Activated CD8-positive, alpha-beta T cell treated with anti-CD3 and anti-CD28 coated beads, Interleukin-2, amount 10 ng/mL, durations not matched to agents 7 days and 5 days (primary cell): ENCODE measurements around the gene TMEM175. TPM values are rescaled to one million over a fixed set of nuclear protein-coding genes. Genes with fewer than 3 reads are reported as not detected.
"Not testable (repeated sequence)": the region's sequence is repeated elsewhere in the genome, so short reads cannot be mapped to it uniquely, and the experiment has no call there.

ENCODE experiments used
- ATAC-seq: fragments of 150-1000 bp; cut with Tn5 transposase; one replicate; pipeline ENCODE4 v1.10.0; 2021; ENCODE audit warnings: moderate library complexity
- CTCF ChIA-PET: fragments of 350-600 bp; sonication (Branson Sonifier 250); formaldehyde crosslinking; loops from one replicate; lab custom pipeline; 2021; ENCODE audit warnings: antibody characterized with exemption; lab: Charles Lee
- POLR2A ChIA-PET: fragments of 350-600 bp; sonication (Branson Sonifier 250); formaldehyde crosslinking; loops from one replicate; lab custom pipeline; 2021; ENCODE audit warnings: antibody characterized with exemption; lab: Charles Lee
- DNase-seq: peaks from one replicate; pipeline ENCODE4 v3.0.0-alpha.2; 2020
- H3K27ac Mint-ChIP-seq: one replicate; pipeline ENCODE4 v1.8.0; 2021; ENCODE audit warnings: mild to moderate bottlenecking, mixed read lengths
- H3K27me3 Mint-ChIP-seq: one replicate; pipeline ENCODE4 v1.8.0; 2021; ENCODE audit warnings: low read depth, mixed read lengths
- H3K36me3 Mint-ChIP-seq: one replicate; pipeline ENCODE4 v1.8.0; 2021; ENCODE audit warnings: low read depth, mixed read lengths
- H3K4me1 Mint-ChIP-seq: one replicate; pipeline ENCODE4 v1.8.0; 2021; ENCODE audit warnings: low read depth, mixed read lengths
- H3K4me3 Mint-ChIP-seq: one replicate; pipeline ENCODE4 v1.8.0; 2021; ENCODE audit warnings: mild to moderate bottlenecking, mixed read lengths
- H3K9me3 Mint-ChIP-seq: one replicate; pipeline ENCODE4 v1.8.0; 2022; ENCODE audit warnings: mixed read lengths; ENCODE audit not compliant: insufficient read depth
- total RNA-seq, 2 experiments: library from RNA; stranded (reverse); gene quantifications; one replicate each; pipeline ENCODE4 v1.2.3, GENCODE V29; 2021

The TMEM175 gene
- total RNA-seq, 2 experiments from 2014 or later, result 27.2 to 30.1 TPM

- ChIA-PET POLR2A (interaction anchor here (1.2 to 1.6 kb wide), 2 partner anchors 39 to 40 kb away, joined by 4 read pairs; partner anchors contain the start of genes GAK and TMEM175), CTCF (interaction anchor here (1.7 kb wide), 1 partner anchor 229 kb away, joined by 4 read pairs; no protein-coding TSS in a partner anchor)
- H3K27ac Mint-ChIP-seq, result no peak overlapping the region
- no peaks in the 10 kb centered on the region for H3K27me3 Mint-ChIP-seq
- no peak for ATAC-seq
- peaks cover 25% of the 10 kb centered on the region for H3K4me1 Mint-ChIP-seq
- H3K36me3 Mint-ChIP-seq, result no peaks in the 10 kb centered on the region
- H3K9me3 Mint-ChIP-seq, result no peaks in the 10 kb centered on the region
- no peak for DNase-seq
- H3K4me3 Mint-ChIP-seq, result peak overlapping the region; percentile 52
Observed at GRCh38 chr4:971666-972500, 39.6 kb downstream of the TMEM175 start.

DNA sequence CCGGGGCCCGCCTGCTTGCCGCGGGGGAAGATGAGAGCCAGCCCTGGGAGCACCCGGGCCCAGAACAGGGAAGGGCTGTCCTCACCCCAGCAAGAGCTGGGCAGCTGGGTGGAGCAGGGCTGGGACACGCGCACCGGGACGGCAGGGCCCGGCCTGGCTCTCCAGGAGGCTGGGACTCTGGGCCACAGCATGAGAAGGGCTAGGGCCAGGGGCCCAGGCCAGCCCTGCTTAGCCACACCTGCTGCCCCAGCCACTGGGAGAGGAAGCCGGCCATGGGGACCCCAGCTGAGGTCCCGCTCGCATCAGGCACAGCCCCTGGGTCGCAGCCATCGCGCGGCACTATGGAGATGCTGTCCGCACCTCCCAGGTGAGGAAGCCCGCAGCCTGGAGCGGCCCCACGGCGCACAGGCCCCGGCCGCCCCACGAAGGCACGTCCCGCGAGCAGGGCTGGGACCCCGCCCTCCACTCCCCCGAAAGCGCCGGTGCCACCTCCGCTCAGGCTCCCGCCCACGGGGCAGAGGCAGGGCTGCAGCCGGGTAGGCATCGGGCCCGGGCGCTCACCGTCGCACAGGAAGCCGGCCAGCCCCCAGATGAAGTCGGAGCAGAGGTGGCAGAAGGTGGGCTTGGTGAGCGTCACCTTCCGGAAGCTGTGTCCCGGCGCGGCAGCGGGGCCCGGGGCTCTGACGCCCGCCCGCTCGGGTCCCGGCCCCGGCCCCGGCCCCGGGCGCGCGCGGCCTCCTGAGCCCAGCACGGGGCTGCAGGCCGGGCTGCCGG lies 40.6 kb downstream of the TMEM175 start:
- Mint-ChIP-seq H3K27me3 (no peaks in the 10 kb centered on the region), H3K4me1 (peaks cover 30% of the 10 kb centered on the region), H3K9me3 (no peaks in the 10 kb centered on the region), H3K4me3 (peak overlapping the region; percentile 52), H3K27ac (no peak overlapping the region), H3K36me3 (no peaks in the 10 kb centered on the region)
- peak; percentile 61 for ATAC-seq
- CTCF ChIA-PET, result interaction anchor here (1.2 to 1.7 kb wide), 2 partner anchors 14 to 230 kb away, joined by 4 read pairs; partner anchors contain the start of gene IDUA
- peak; percentile 62 for DNase-seq
- POLR2A ChIA-PET, result interaction anchor here (1.1 to 1.6 kb wide), 3 partner anchors 10 to 41 kb away, joined by 3 to 4 read pairs (median 4); partner anchors contain the start of genes GAK and TMEM175

GRCh38 chr4:973431-974397 lies 41.5 kb downstream of the TMEM175 start, which contains the start of gene DGKQ:
TSS of gene DGKQ (minus strand) at chr4:973569. CDS start at chr4:973482, 87 bp downstream.
- Mint-ChIP-seq H3K27me3 (no peaks in the 10 kb centered on the region), H3K4me3 (peak within 1 kb of the TSS; percentile 52), H3K36me3 (no peaks in the 10 kb centered on the region), H3K9me3 (no peaks in the 10 kb centered on the region), H3K4me1 (peaks cover 30% of the 10 kb centered on the region), H3K27ac (no peak within 1 kb of the TSS)
- ChIA-PET CTCF (interaction anchor here (1.2 to 1.7 kb wide), 2 partner anchors 13 to 231 kb away, joined by 4 read pairs; partner anchors contain the start of gene IDUA), POLR2A (interaction anchor here (1.1 to 1.6 kb wide), 3 partner anchors 11 to 41 kb away, joined by 3 to 4 read pairs (median 4); partner anchors contain the start of genes GAK and TMEM175)
- ATAC-seq (peak; percentile 92), DNase-seq (peak; percentile 87)

GRCh38 chr4:974668-975067 lies 42.4 kb downstream of the TMEM175 start:
- CTCF ChIA-PET, result interaction anchor here (1.3 kb wide), 1 partner anchor 12 kb away, joined by 3 read pairs; the partner anchor contains the start of gene IDUA
- Mint-ChIP-seq H3K36me3 (no peaks in the 10 kb centered on the region), H3K4me1 (peaks cover 30% of the 10 kb centered on the region), H3K4me3 (no peak overlapping the region), H3K27ac (no peak overlapping the region), H3K9me3 (no peaks in the 10 kb centered on the region), H3K27me3 (no peaks in the 10 kb centered on the region)
- POLR2A ChIA-PET, result interaction anchor here (1.5 kb wide), 1 partner anchor 42 kb away, joined by 4 read pairs; the partner anchor contains the start of genes GAK and TMEM175
- no peak for DNase-seq
- ATAC-seq, result no peak

GRCh38 chr4:976016-976415 lies 43.8 kb downstream of the TMEM175 start:
- not testable (repeated sequence) for ATAC-seq
- peaks cover 20% of the 10 kb centered on the region for H3K4me1 Mint-ChIP-seq

GRCh38 chr4:978957-979701 lies 46.9 kb downstream of the TMEM175 start:
- Mint-ChIP-seq H3K27me3 (no peaks in the 10 kb centered on the region), H3K4me3 (no peak overlapping the region), H3K4me1 (peaks cover 13% of the 10 kb centered on the region), H3K27ac (no peak overlapping the region), H3K36me3 (no peaks in the 10 kb centered on the region), H3K9me3 (no peaks in the 10 kb centered on the region)
- no peak for ATAC-seq
- no peak for DNase-seq
- POLR2A ChIA-PET, result no interaction called here
- CTCF ChIA-PET, result interaction anchor here (0.6 kb wide), 1 partner anchor 305 kb away, joined by 4 read pairs; the partner anchor contains the start of gene ATP5ME

More at GRCh38 chr4:976016-976415, 43.8 kb downstream of the TMEM175 start:
- H3K4me3 Mint-ChIP-seq, H3K9me3 Mint-ChIP-seq, H3K36me3 Mint-ChIP-seq, POLR2A ChIA-PET, H3K27ac Mint-ChIP-seq, DNase-seq, H3K27me3 Mint-ChIP-seq, CTCF ChIA-PET: not testable (repeated sequence)

GRCh38 chr4:982291-982690 lies 50.0 kb downstream of the TMEM175 start:
- no peaks in the 10 kb centered on the region for H3K36me3 Mint-ChIP-seq
- no peak overlapping the region for H3K4me3 Mint-ChIP-seq
- DNase-seq, result no peak
- H3K9me3 Mint-ChIP-seq, result no peaks in the 10 kb centered on the region
- POLR2A ChIA-PET, result no interaction called here
- peaks cover 19% of the 10 kb centered on the region for H3K4me1 Mint-ChIP-seq
- no peak for ATAC-seq
- CTCF ChIA-PET, result no interaction called here
- no peak overlapping the region for H3K27ac Mint-ChIP-seq
- H3K27me3 Mint-ChIP-seq, result no peaks in the 10 kb centered on the region

GRCh38 chr4:982814-983213 lies 50.6 kb downstream of the TMEM175 start:
- Mint-ChIP-seq H3K36me3 (no peaks in the 10 kb centered on the region), H3K27ac (no peak overlapping the region), H3K4me3 (no peak overlapping the region), H3K27me3 (no peaks in the 10 kb centered on the region), H3K4me1 (peaks cover 22% of the 10 kb centered on the region), H3K9me3 (no peaks in the 10 kb centered on the region)
- ATAC-seq (no peak), DNase-seq (no peak)
- ChIA-PET CTCF (no interaction called here), POLR2A (no interaction called here)

GRCh38 chr4:984336-985054 lies 52.2 kb downstream of the TMEM175 start:
- no peaks in the 10 kb centered on the region for H3K27me3 Mint-ChIP-seq
- ATAC-seq (no peak), DNase-seq (no peak)
- peaks cover 26% of the 10 kb centered on the region for H3K4me1 Mint-ChIP-seq
- no peak overlapping the region for H3K27ac Mint-ChIP-seq
- no peaks in the 10 kb centered on the region for H3K36me3 Mint-ChIP-seq
- POLR2A ChIA-PET, result interaction anchor here (0.7 kb wide), 1 partner anchor 370 kb away, joined by 3 read pairs; no protein-coding TSS in a partner anchor
- CTCF ChIA-PET, result no interaction called here
- H3K9me3 Mint-ChIP-seq, result no peaks in the 10 kb centered on the region
- peak overlapping the region; percentile 49 for H3K4me3 Mint-ChIP-seq
